Parathyroid adenoma (tissue), 2 donors: ENCODE data around the gene SOX2.

Experiments
- H2AFZ ChIP-seq: fragments of 300-600 bp; sonication (generic); one replicate; pipeline ENCODE4 v1.7.0; 2017; ENCODE audit warnings: antibody characterized with exemption, mild to moderate bottlenecking
- H3K27ac ChIP-seq: fragments of 300-600 bp; sonication (generic); one replicate; pipeline ENCODE4 v1.7.0; 2017
- H3K27me3 ChIP-seq: fragments of 300-600 bp; sonication (generic); one replicate; pipeline ENCODE4 v1.7.0; 2017; ENCODE audit warnings: low read length; ENCODE audit not compliant: control insufficient read depth, insufficient read depth
- H3K36me3 ChIP-seq: fragments of 300-600 bp; sonication (generic); one replicate; pipeline ENCODE4 v1.7.0; 2017; ENCODE audit warnings: low read length; ENCODE audit not compliant: control insufficient read depth, insufficient read depth
- H3K4me1 ChIP-seq: fragments of 300-600 bp; sonication (generic); one replicate; pipeline ENCODE4 v1.7.0; 2017; ENCODE audit warnings: control low read depth
- H3K4me2 ChIP-seq: fragments of 300-600 bp; sonication (generic); one replicate; pipeline ENCODE4 v1.7.0; 2017; ENCODE audit warnings: low read length
- H3K4me3 ChIP-seq: fragments of 300-600 bp; sonication (generic); one replicate; pipeline ENCODE4 v1.7.0; 2017; ENCODE audit warnings: low read depth, low read length
- H3K79me2 ChIP-seq: fragments of 300-600 bp; sonication (generic); one replicate; pipeline ENCODE4 v1.7.0; 2017; ENCODE audit warnings: control low read depth
- H3K9ac ChIP-seq: fragments of 300-600 bp; sonication (generic); one replicate; pipeline ENCODE4 v1.7.0; 2017; ENCODE audit warnings: mild to moderate bottlenecking
- H3K9me3 ChIP-seq: fragments of 300-600 bp; sonication (generic); one replicate; pipeline ENCODE4 v1.7.0; 2017; ENCODE audit warnings: low read length; ENCODE audit not compliant: control insufficient read depth
- CTCF ChIP-seq: fragments of 300-600 bp; sonication (generic); IDR thresholded peaks from one replicate; pipeline ENCODE4 v1.7.0; 2017; ENCODE audit warnings: antibody characterized with exemption, mild to moderate bottlenecking
- donor health status: primary hyperparathyroidism.

Gene SOX2

GRCh38 chr3:181704421-181705085, 7.2 kb upstream of the SOX2 start:
- no peak overlapping the region for H3K27ac ChIP-seq
- no peaks in the 10 kb centered on the region for H3K9me3 ChIP-seq
- H2AFZ ChIP-seq, result no peak overlapping the region
- no peaks in the 10 kb centered on the region for H3K4me1 ChIP-seq
- H3K9ac ChIP-seq, result no peak overlapping the region
- no peak overlapping the region for H3K4me3 ChIP-seq
- H3K79me2 ChIP-seq, result no peaks in the 10 kb centered on the region
- H3K27me3 ChIP-seq, result peaks cover 15% of the 10 kb centered on the region
- H3K36me3 ChIP-seq, result no peaks in the 10 kb centered on the region
- TF ChIP-seq CTCF, result no peak
- no peak overlapping the region for H3K4me2 ChIP-seq

DNA sequence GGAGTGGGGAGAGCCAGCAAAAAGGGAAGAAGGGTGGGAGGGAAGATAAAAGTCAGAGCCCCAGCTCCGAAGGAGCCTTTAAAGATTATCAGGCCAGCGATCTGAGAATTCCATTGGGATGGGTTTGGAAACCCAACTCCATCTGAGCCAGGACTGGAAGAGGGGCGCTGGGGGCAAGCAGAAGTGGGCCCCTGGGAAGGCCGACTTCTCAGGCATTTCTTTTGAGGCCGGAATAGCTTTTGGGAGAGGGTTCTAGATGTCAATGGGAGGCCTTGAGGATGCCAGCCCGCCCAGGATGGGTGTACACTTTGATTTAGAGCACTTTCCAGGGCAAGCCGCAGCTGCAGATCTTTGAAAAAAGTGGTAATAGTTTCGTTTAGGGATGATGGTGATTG, 6.6 kb upstream of the SOX2 start:
- no peak overlapping the region for H3K4me3 ChIP-seq
- no peak for TF ChIP-seq CTCF
- peaks cover 3% of the 10 kb centered on the region for H3K4me1 ChIP-seq
- H2AFZ ChIP-seq, result no peak overlapping the region
- no peaks in the 10 kb centered on the region for H3K79me2 ChIP-seq
- H3K36me3 ChIP-seq, result no peaks in the 10 kb centered on the region
- no peak overlapping the region for H3K9ac ChIP-seq
- H3K27me3 ChIP-seq, result peaks cover 15% of the 10 kb centered on the region
- no peak overlapping the region for H3K4me2 ChIP-seq
- no peaks in the 10 kb centered on the region for H3K9me3 ChIP-seq
- no peak overlapping the region for H3K27ac ChIP-seq

DNA sequence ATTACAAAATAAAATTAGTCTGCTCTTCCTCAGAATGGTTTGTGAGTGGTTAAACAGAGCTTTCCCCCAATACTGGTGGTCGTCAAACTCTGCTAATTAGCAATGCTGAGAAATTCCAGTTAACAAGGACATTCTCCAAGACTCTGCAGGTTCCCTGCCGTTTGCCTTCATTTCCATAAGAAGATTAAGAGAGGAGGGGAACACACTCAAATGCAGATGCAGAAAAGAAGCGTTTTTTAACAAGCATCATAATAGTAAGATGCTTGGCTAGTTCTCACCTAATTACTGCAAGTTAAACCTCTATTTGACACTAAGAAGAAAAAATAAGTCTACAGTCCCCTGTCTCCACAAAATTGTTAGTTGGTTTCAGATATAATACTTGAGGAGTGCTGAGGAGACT, 3.7 kb upstream of the SOX2 start:
- no peak overlapping the region for H3K9ac ChIP-seq

DNA sequence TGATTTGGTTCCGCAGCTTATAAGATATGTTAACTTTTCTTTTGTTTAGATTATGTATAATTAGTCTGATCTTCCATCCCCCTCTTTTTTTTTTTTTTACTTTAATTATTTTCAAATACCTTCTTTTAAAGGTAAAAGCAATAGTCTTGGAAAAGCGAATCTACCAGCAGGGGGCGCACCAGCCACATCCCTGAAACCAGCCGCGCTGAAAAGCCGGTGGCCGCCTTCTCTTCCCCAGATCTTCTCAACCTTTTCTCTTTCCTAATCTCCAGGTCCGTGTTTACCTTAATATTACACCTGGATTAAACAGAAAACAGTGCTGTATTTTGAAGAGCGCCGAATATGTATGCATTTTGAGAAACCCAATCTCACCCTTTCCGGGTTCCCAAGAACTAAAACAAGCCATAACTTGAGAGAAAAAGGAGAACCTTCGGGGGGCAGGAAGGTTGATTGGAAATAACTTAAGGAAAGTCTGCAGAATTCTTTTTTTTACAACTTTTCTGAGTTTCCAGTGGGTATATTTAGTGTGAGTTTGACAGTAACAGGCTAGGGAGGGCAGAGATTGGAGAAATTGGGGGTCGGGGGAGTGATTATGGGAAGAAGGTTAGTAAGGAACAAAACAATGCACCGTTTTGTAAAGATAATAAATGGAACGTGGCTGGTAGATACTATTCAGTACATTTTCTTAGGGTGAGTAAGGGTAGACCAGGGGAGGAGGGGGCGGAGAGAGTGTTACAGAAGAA, 2.0 kb upstream of the SOX2 start:
- no peak overlapping the region for H3K4me3 ChIP-seq
- peaks cover 3% of the 10 kb centered on the region for H3K4me1 ChIP-seq
- peak; percentile 90 for TF ChIP-seq CTCF
- H3K79me2 ChIP-seq, result no peaks in the 10 kb centered on the region
- no peaks in the 10 kb centered on the region for H3K36me3 ChIP-seq
- H3K27ac ChIP-seq, result no peak overlapping the region
- H3K27me3 ChIP-seq, result peaks cover 13% of the 10 kb centered on the region
- H2AFZ ChIP-seq, result no peak overlapping the region
- peak overlapping the region; percentile 32 for H3K4me2 ChIP-seq
- H3K9me3 ChIP-seq, result no peaks in the 10 kb centered on the region
- no peak overlapping the region for H3K9ac ChIP-seq

More for the DNA sequence above, 3.7 kb upstream of the SOX2 start:
- Histone ChIP-seq H3K27ac (no peak overlapping the region), H3K27me3 (peaks cover 25% of the 10 kb centered on the region), H3K36me3 (no peaks in the 10 kb centered on the region), H3K4me2 (no peak overlapping the region), H2AFZ (no peak overlapping the region), H3K4me1 (peaks cover 3% of the 10 kb centered on the region), H3K9me3 (no peaks in the 10 kb centered on the region), H3K79me2 (no peaks in the 10 kb centered on the region), H3K4me3 (no peak overlapping the region)
- TF ChIP-seq CTCF, result no peak
